Spleen (tissue), 11 donors: ENCODE measurements around the gene CCDC92B. TPM values are rescaled to one million over a fixed set of nuclear protein-coding genes. Genes with fewer than 3 reads are reported as not detected.

Experiments used
- DNase-seq: peaks from one replicate; pipeline ENCODE4 v3.0.0-alpha.2; 2020
- H3K27ac ChIP-seq, 8 donors: fragments of 200-600 bp; sonication (generic) in 7 of 8; 1 replicate in 4 of 8; 2 replicates in 4 of 8; pipeline versions ENCODE4 v1.5.0 to v1.8.0; 2016 to 2021; ENCODE audit warnings: inconsistent platforms in 4 of 8, mild to moderate bottlenecking in 4 of 8, moderate library complexity in 1 of 8
- H3K27me3 ChIP-seq, 7 donors: fragments of 200-600 bp; sonication (generic) in 6 of 7; replicated peaks in 1 of 7; 1 replicate in 4 of 7; 2 replicates in 3 of 7; pipeline versions ENCODE4 v1.5.0 to v1.8.0; 2016 to 2021; ENCODE audit warnings: inconsistent platforms in 3 of 7, mild to moderate bottlenecking in 1 of 7
- H3K36me3 ChIP-seq, 6 donors: fragments of 200-600 bp; sonication (generic) in 5 of 6; 1 replicate in 4 of 6; 2 replicates in 2 of 6; pipeline versions ENCODE4 v1.5.0 to v1.8.0; 2016 to 2021; ENCODE audit warnings: inconsistent platforms in 2 of 6
- H3K4me1 ChIP-seq, 6 donors: fragments of 200-600 bp; sonication (generic) in 5 of 6; 1 replicate in 3 of 6; 2 replicates in 3 of 6; pipeline versions ENCODE4 v1.5.0 to v1.8.0; 2016 to 2021; ENCODE audit warnings: inconsistent platforms in 3 of 6
- H3K4me3 ChIP-seq, 8 donors: fragments of 200-600 bp; sonication (generic) in 7 of 8; 1 replicate in 4 of 8; 2 replicates in 4 of 8; pipeline versions ENCODE4 v1.5.0 to v1.8.0; 2016 to 2021; ENCODE audit warnings: inconsistent platforms in 4 of 8, mild to moderate bottlenecking in 4 of 8, moderate library complexity in 2 of 8
- H3K9me3 ChIP-seq, 8 donors: fragments of 200-600 bp; sonication (generic) in 7 of 8; 1 replicate in 4 of 8; 2 replicates in 4 of 8; pipeline versions ENCODE4 v1.5.0 to v1.8.0; 2016 to 2021; ENCODE audit warnings: inconsistent platforms in 4 of 8
- POLR2A ChIP-seq, 3 donors: fragments of 450-650 bp; IDR thresholded peaks; one replicate each; pipeline ENCODE4 v1.5.1; 2017; ENCODE audit warnings: antibody characterized with exemption in 3 of 3, mild to moderate bottlenecking in 1 of 3
- POLR2AphosphoS5 ChIP-seq, 3 donors: sonication (generic); formaldehyde crosslinking; IDR thresholded peaks; one replicate each; pipeline ENCODE4 v1.5.1; 2017; ENCODE audit warnings: antibody characterized with exemption in 3 of 3
- WGBS, 5 donors: extraction: QIAGEN DNeasy Blood & Tissue Kit in 3 of 5; methylation state at CpG; one replicate each; pipeline versions ENCODE4 v1.1.5 to v1.1.7; 2013 to 2018; 5-methylcytosine and 5-hydroxymethylcytosine counted together
- intact Hi-C: fragments of 100-400 bp; cut with DNase I; formaldehyde crosslinking; loops from one replicate; pipeline ENCODE4 v1.15.0; 2023; ENCODE audit warnings: low total_unique reads
- polyA plus RNA-seq, 3 donors: library from polyadenylated mRNA; stranded (reverse); fragments of 200-250 nt; gene quantifications; one replicate each; pipeline ENCODE4 v1.2.1, GENCODE V29; 2013
- total RNA-seq, 7 donors: library from RNA; depleted of rRNA in 3 of 7; stranded (reverse); fragments of >200 nt in 3 of 7; fragmentation: NEBNext Ultra II Directional in 4 of 7; extraction: Animal tissue kit (Norgen Biotek cat#: 25700) in 4 of 7; gene quantifications; one replicate each; pipeline versions ENCODE4 v1.1.0 to v1.2.1, GENCODE V29; 2016 to 2021
- TF ChIP-seq, protein P1 (sequence below), 11 experiments: fragments of 200-600 bp in 7 of 11; fragments of 450-650 bp in 4 of 11; sonication (generic) in 4 of 11; IDR thresholded peaks in 8 of 11; conservative IDR thresholded peaks in 3 of 11; 1 replicate in 7 of 11; 2 replicates in 4 of 11; pipeline versions ENCODE4 v1.4.0 to v1.8.0; 2016 to 2021; ENCODE audit warnings: antibody characterized with exemption in 11 of 11, inconsistent platforms in 4 of 11, mild to moderate bottlenecking in 1 of 11
- donor health status: healthy with polysubstance abuse.
- donor health status: DM: no; HTN: no; CAD: no; lungs with moderate emphysema.
- donor health status: DM: no; HTN: no; CAD: no.
- donor health status: Bipolar disorder and iron deficiency.
- donor health status: healthy.
- donor health status: DM: no; HTN: no; CAD: no.
- donor health status: DM: yes; HTN: yes; CAD: no.

CCDC92B gene
- total and polyA plus RNA-seq, 10 donors, result 0.03 to 0.26 (median 0.20) TPM; not detected in 3

DNA sequence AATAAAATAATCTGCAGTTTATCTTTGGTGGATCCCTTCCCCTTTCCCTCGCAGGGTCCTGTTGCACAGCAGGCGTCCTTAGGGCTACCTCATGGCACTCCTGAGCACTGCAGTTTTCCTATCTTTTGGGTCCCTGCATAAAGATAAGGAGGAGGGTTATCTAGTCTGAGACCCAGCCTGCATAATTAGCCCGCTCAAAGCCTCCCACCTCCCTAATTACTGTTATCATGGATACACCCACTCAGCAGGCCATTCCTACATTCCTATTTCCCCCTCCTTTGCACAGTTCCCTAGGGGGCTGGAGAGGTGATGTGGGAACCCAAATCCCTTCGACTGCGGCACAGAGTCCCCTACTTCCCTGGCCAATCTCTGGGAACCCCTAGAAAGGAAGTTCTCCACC, 32.8 kb downstream of the CCDC92B start:
- H3K27me3 ChIP-seq, result no peaks in the 10 kb centered on the region
- H3K9me3 ChIP-seq, result no peaks in the 10 kb centered on the region
- TF ChIP-seq POLR2AphosphoS5 (IDR thresholded peaks at IDR 0.05), result no peak
- TF ChIP-seq, protein P1, sequence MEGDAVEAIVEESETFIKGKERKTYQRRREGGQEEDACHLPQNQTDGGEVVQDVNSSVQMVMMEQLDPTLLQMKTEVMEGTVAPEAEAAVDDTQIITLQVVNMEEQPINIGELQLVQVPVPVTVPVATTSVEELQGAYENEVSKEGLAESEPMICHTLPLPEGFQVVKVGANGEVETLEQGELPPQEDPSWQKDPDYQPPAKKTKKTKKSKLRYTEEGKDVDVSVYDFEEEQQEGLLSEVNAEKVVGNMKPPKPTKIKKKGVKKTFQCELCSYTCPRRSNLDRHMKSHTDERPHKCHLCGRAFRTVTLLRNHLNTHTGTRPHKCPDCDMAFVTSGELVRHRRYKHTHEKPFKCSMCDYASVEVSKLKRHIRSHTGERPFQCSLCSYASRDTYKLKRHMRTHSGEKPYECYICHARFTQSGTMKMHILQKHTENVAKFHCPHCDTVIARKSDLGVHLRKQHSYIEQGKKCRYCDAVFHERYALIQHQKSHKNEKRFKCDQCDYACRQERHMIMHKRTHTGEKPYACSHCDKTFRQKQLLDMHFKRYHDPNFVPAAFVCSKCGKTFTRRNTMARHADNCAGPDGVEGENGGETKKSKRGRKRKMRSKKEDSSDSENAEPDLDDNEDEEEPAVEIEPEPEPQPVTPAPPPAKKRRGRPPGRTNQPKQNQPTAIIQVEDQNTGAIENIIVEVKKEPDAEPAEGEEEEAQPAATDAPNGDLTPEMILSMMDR (IDR thresholded peaks at IDR 0.05 in 8 of 11, conservative IDR thresholded peaks at IDR 0.05 in 3 of 11), result no peak
- TF ChIP-seq POLR2A (IDR thresholded peaks at IDR 0.05), result no peak
- H3K36me3 ChIP-seq, result no peaks in the 10 kb centered on the region
- H3K27ac ChIP-seq, result no peak overlapping the region
- 45 to 76% (median 58%) methylated on average over 5 of the region's 5 CpGs for WGBS, 5 donors
- intact Hi-C loops, result no loop called here
- no peak for DNase-seq
- no peak overlapping the region for H3K4me3 ChIP-seq
- peaks cover 7 to 18% (median 13%) of the 10 kb centered on the region in 6 donors for H3K4me1 ChIP-seq

GRCh38 chr17:2713881-2714280, 35.6 kb downstream of the CCDC92B start:
- no peak for DNase-seq
- no peaks in the 10 kb centered on the region for H3K9me3 ChIP-seq
- 90 to 97% (median 92%) methylated on average over 9 of the region's 9 CpGs for whole genome bisulfite sequencing, 5 donors
- TF ChIP-seq POLR2A (IDR thresholded peaks at IDR 0.05), result no peak
- TF ChIP-seq POLR2AphosphoS5 (IDR thresholded peaks at IDR 0.05), result no peak
- TF ChIP-seq, protein P1 (IDR thresholded peaks at IDR 0.05 in 8 of 11, conservative IDR thresholded peaks at IDR 0.05 in 3 of 11), result no peak
- intact Hi-C loops, result no loop called here
- no peak overlapping the region for H3K4me3 ChIP-seq
- H3K27me3 ChIP-seq, result no peaks in the 10 kb centered on the region
- H3K36me3 ChIP-seq, result no peaks in the 10 kb centered on the region
- H3K27ac ChIP-seq, result no peak overlapping the region
- peaks cover 25 to 41% (median 37%) of the 10 kb centered on the region in 6 donors for H3K4me1 ChIP-seq

DNA sequence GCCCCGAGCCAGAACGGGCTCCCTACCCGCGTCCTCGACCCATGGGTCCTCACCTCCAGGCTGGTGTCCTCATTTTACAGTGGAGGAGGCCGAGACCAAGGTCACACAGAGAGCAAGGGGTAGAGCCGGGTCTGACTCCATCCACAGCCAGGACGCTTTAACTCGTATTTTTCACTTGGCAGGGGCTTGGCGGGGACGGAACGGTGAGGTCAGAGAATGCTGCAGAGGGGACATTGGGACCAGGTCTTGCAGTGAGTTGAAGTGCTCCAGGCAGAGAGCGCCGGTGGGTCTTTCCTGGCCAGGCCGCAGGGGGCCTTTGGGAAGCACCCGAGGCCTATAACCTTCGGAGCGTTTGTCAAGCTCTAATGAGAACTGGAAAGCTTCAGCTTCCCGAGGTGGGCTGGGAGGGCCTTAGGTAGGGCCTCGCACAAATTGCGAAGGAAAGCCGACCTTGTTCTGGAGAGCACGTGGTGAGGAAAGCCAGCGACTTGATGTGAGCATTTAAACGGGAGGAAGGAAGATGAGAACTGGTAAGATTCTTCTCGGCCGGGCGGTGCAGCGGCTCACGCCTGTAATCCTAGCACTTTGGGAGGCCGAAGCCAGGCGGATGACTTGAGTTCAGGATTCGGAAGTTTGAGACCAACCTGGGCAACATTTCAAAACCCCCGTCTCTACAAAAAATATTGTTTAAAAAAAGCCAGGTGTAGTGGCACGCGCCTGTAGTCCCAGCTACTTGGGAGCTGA, 37.0 kb downstream of the CCDC92B start:
- intact Hi-C loops, result no loop called here
- peaks cover 37 to 55% (median 50%) of the 10 kb centered on the region in 6 donors for H3K4me1 ChIP-seq
- peak overlapping the region; percentile 79 to 90 (median 82) for H3K27ac ChIP-seq
- H3K4me3 ChIP-seq, result peak overlapping the region; percentile 89 to 98 (median 93)
- TF ChIP-seq, protein P1 (IDR thresholded peaks at IDR 0.05 in 8 of 11, conservative IDR thresholded peaks at IDR 0.05 in 3 of 11), result no peak
- TF ChIP-seq POLR2AphosphoS5 (IDR thresholded peaks at IDR 0.05) (no peak), POLR2A (IDR thresholded peaks at IDR 0.05) (no peak)
- no peak for DNase-seq
- H3K27me3 ChIP-seq, result no peaks in the 10 kb centered on the region
- no peaks in the 10 kb centered on the region for H3K36me3 ChIP-seq
- 60 to 71% (median 62%) methylated on average over 36 of the region's 36 CpGs for WGBS, 5 donors
- H3K9me3 ChIP-seq, result no peaks in the 10 kb centered on the region

GRCh38 chr17:2711608-2712299, 37.7 kb downstream of the CCDC92B start, which contains the start of gene CLUH:
Gene CLUH (minus strand): TSS chr17:2711764. CDS start chr17:2711661, 103 bp downstream.
- Histone ChIP-seq H3K9me3 (no peaks in the 10 kb centered on the region), H3K27me3 (no peaks in the 10 kb centered on the region), H3K36me3 (no peaks in the 10 kb centered on the region), H3K27ac (peak within 1 kb of the TSS; percentile 79 to 90 (median 82)), H3K4me3 (peak within 1 kb of the TSS; percentile 89 to 98 (median 93)), H3K4me1 (peaks cover 39 to 63% (median 54%) of the 10 kb centered on the region in 6 donors)
- intact Hi-C loops, result no loop called here
- DNase-seq, result peak; percentile 99
- WGBS, 5 donors, result 0 to 6% (median 2%) methylated on average over 10 to 76 of the region's 76 CpGs
- TF ChIP-seq POLR2A (IDR thresholded peaks at IDR 0.05), result peak in 2 of 3 donors; percentile 56 to 63
- peak; percentile 92 to 98 (median 97) for TF ChIP-seq POLR2AphosphoS5 (IDR thresholded peaks at IDR 0.05)
- TF ChIP-seq, protein P1 (IDR thresholded peaks at IDR 0.05 in 8 of 11, conservative IDR thresholded peaks at IDR 0.05 in 3 of 11), result peak in 4 of 11 experiments; percentile 17 to 47 (median 22)
